ENCODE results near the gene RSPH4A. TPM values are rescaled to one million over a fixed set of nuclear protein-coding genes. Genes with fewer than 3 reads are reported as not detected.

RSPH4A gene
- total RNA-seq, 1 experiment from 2014 or later: 0.04 TPM

- Histone ChIP-seq H2AFZ (ENCODE audit: low read length) (no peak overlapping the region), H3K79me2 (ENCODE audit: low read length) (peaks cover 77% of the 10 kb centered on the region), H3K36me3 (ENCODE audit: low read depth, low read length) (no peaks in the 10 kb centered on the region), H3K9ac (ENCODE audit: low read length) (no peak overlapping the region; the same call in 1 of the 2 replicates), H3K27ac (ENCODE audit: low read length) (no peak overlapping the region), H3K27me3 (ENCODE audit: low read length) (no peaks in the 10 kb centered on the region), H3K9me3 (ENCODE audit: low read length) (no peaks in the 10 kb centered on the region), H4K20me1 (ENCODE audit: low read length) (no peaks in the 10 kb centered on the region), H3K4me1 (ENCODE audit: insufficient read depth, low read length) (peaks cover 21% of the 10 kb centered on the region), H3K9me2 (replicated peaks; ENCODE audit: low read length) (no peaks in the 10 kb centered on the region), H3K4me2 (ENCODE audit: low read length) (peak overlapping the region; percentile 86), H3F3A (ENCODE audit: low read length, unreplicated experiment) (no peaks in the 10 kb centered on the region), H3K4me3 (ENCODE audit: low read length) (peak overlapping the region; percentile 100)
- ChIA-PET CTCF (no interaction called here), POLR2A (ENCODE audit: unreplicated experiment) (no interaction called here)
- no TSS peak for BruUV-seq (replicated peaks)
- no peak for DNase-seq
- TF ChIP-seq EZH2 (IDR thresholded peaks at IDR 0.05; ENCODE audit: low read length, unreplicated experiment) (no peak), EZH2phosphoT487 (IDR thresholded peaks at IDR 0.05; ENCODE audit: borderline replicate concordance, low read length) (no peak), CTCF (conservative IDR thresholded peaks at IDR 0.05; ENCODE audit: low read depth, low read length) (no peak)
- no peak for ATAC-seq
- intact Hi-C loops (cut with micrococcal nuclease): no loop called here
These were observed 49.2 kb downstream of the RSPH4A start for GRCh38 chr6:116665464-116665863.

GRCh38 chr6:116666869-116667268 lies 50.6 kb downstream of the RSPH4A start:
- no TSS peak for BruUV-seq (replicated peaks)
- peak overlapping the region; percentile 86 for H3K4me2 ChIP-seq (ENCODE audit: low read length)
- H3K27ac ChIP-seq (ENCODE audit: low read length): no peak overlapping the region
- no peak for TF ChIP-seq EZH2 (IDR thresholded peaks at IDR 0.05; ENCODE audit: low read length, unreplicated experiment)
- TF ChIP-seq EZH2phosphoT487 (IDR thresholded peaks at IDR 0.05; ENCODE audit: borderline replicate concordance, low read length): no peak
- TF ChIP-seq CTCF (conservative IDR thresholded peaks at IDR 0.05; ENCODE audit: low read depth, low read length): no peak
- CTCF ChIA-PET: no interaction called here
- peaks cover 21% of the 10 kb centered on the region for H3K4me1 ChIP-seq (ENCODE audit: insufficient read depth, low read length)
- POLR2A ChIA-PET (ENCODE audit: unreplicated experiment): no interaction called here
- no peak overlapping the region for H2AFZ ChIP-seq (ENCODE audit: low read length)
- H3F3A ChIP-seq (ENCODE audit: low read length, unreplicated experiment): no peaks in the 10 kb centered on the region
- no peaks in the 10 kb centered on the region for H3K27me3 ChIP-seq (ENCODE audit: low read length)
- peak overlapping the region; percentile 100 for H3K4me3 ChIP-seq (ENCODE audit: low read length)
- no peak for DNase-seq
- H4K20me1 ChIP-seq (ENCODE audit: low read length): no peaks in the 10 kb centered on the region
- ATAC-seq: no peak
- intact Hi-C loops (cut with micrococcal nuclease): no loop called here
- H3K79me2 ChIP-seq (ENCODE audit: low read length): peaks cover 67% of the 10 kb centered on the region
- H3K9me2 ChIP-seq (replicated peaks; ENCODE audit: low read length): no peaks in the 10 kb centered on the region
- no peak overlapping the region for H3K9ac ChIP-seq (ENCODE audit: low read length)
- H3K36me3 ChIP-seq (ENCODE audit: low read depth, low read length): no peaks in the 10 kb centered on the region
- H3K9me3 ChIP-seq (ENCODE audit: low read length): no peaks in the 10 kb centered on the region

GRCh38 chr6:116667623-116668022 lies 51.3 kb downstream of the RSPH4A start:
- H3K4me3 ChIP-seq (ENCODE audit: low read length): peak overlapping the region; percentile 100
- peaks cover 21% of the 10 kb centered on the region for H3K4me1 ChIP-seq (ENCODE audit: insufficient read depth, low read length)
- no peak overlapping the region for H3K27ac ChIP-seq (ENCODE audit: low read length)
- H3K9me3 ChIP-seq (ENCODE audit: low read length): no peaks in the 10 kb centered on the region
- no peak for DNase-seq
- no TSS peak for BruUV-seq (replicated peaks)
- H3K4me2 ChIP-seq (ENCODE audit: low read length): peak overlapping the region; percentile 86
- CTCF ChIA-PET: no interaction called here
- no peaks in the 10 kb centered on the region for H3K9me2 ChIP-seq (replicated peaks; ENCODE audit: low read length)
- no peaks in the 10 kb centered on the region for H3F3A ChIP-seq (ENCODE audit: low read length, unreplicated experiment)
- TF ChIP-seq EZH2 (IDR thresholded peaks at IDR 0.05; ENCODE audit: low read length, unreplicated experiment) (no peak), CTCF (conservative IDR thresholded peaks at IDR 0.05; ENCODE audit: low read depth, low read length) (no peak), EZH2phosphoT487 (IDR thresholded peaks at IDR 0.05; ENCODE audit: borderline replicate concordance, low read length) (no peak)
- H3K27me3 ChIP-seq (ENCODE audit: low read length): no peaks in the 10 kb centered on the region
- peak overlapping the region; percentile 99; the same call in 1 of the 2 replicates for H2AFZ ChIP-seq (ENCODE audit: low read length)
- H3K36me3 ChIP-seq (ENCODE audit: low read depth, low read length): no peaks in the 10 kb centered on the region
- no peaks in the 10 kb centered on the region for H4K20me1 ChIP-seq (ENCODE audit: low read length)
- H3K9ac ChIP-seq (ENCODE audit: low read length): peak overlapping the region; percentile 94
- intact Hi-C loops (cut with micrococcal nuclease): no loop called here
- H3K79me2 ChIP-seq (ENCODE audit: low read length): peaks cover 59% of the 10 kb centered on the region
- POLR2A ChIA-PET (ENCODE audit: unreplicated experiment): no interaction called here
- no peak for ATAC-seq

Measured in PC-3 (cell line).